ENCODE measurements around the gene CCDC12. TPM values are rescaled to one million over a fixed set of nuclear protein-coding genes. Genes with fewer than 3 reads are reported as not detected.
A peak's percentile ranks its signal among the peaks of the same experiment; 100 is the strongest.

CCDC12 gene
- total RNA-seq, 1 donor from 2014 or later = 41.4 TPM

GRCh38 chr3:46881596-46882376 is 94.8 kb downstream of the CCDC12 start:
- no peak for TF ChIP-seq CTCF (IDR thresholded peaks at IDR 0.05; ENCODE audit: partially characterized antibody, unreplicated experiment)
- H3K27me3 Mint-ChIP-seq (ENCODE audit: unreplicated experiment) = peaks cover 17% of the 10 kb centered on the region
- peak overlapping the region; percentile 73 for H3K4me3 Mint-ChIP-seq (ENCODE audit: unreplicated experiment)
- no peaks in the 10 kb centered on the region for H3K9me3 Mint-ChIP-seq (ENCODE audit: unreplicated experiment)
- DNase-seq = peak; percentile 57
- H3K4me1 Mint-ChIP-seq (ENCODE audit: low read depth, unreplicated experiment) = peaks cover 1% of the 10 kb centered on the region
- no peak overlapping the region for H3K27ac Mint-ChIP-seq (ENCODE audit: unreplicated experiment)
- no peaks in the 10 kb centered on the region for H3K36me3 Mint-ChIP-seq (ENCODE audit: unreplicated experiment)

GRCh38 chr3:46880884-46881595 is 95.5 kb downstream of the CCDC12 start:
- no peak overlapping the region for H3K4me3 Mint-ChIP-seq (ENCODE audit: unreplicated experiment)
- DNase-seq = no peak
- H3K27ac Mint-ChIP-seq (ENCODE audit: unreplicated experiment) = no peak overlapping the region
- peaks cover 17% of the 10 kb centered on the region for H3K27me3 Mint-ChIP-seq (ENCODE audit: unreplicated experiment)
- peaks cover 1% of the 10 kb centered on the region for H3K4me1 Mint-ChIP-seq (ENCODE audit: low read depth, unreplicated experiment)
- TF ChIP-seq CTCF (IDR thresholded peaks at IDR 0.05; ENCODE audit: partially characterized antibody, unreplicated experiment) = no peak
- no peaks in the 10 kb centered on the region for H3K9me3 Mint-ChIP-seq (ENCODE audit: unreplicated experiment)
- H3K36me3 Mint-ChIP-seq (ENCODE audit: unreplicated experiment) = no peaks in the 10 kb centered on the region

GRCh38 chr3:46878781-46879436 is 97.6 kb downstream of the CCDC12 start:
- H3K9me3 Mint-ChIP-seq (ENCODE audit: unreplicated experiment) = no peaks in the 10 kb centered on the region
- no peak overlapping the region for H3K4me3 Mint-ChIP-seq (ENCODE audit: unreplicated experiment)
- DNase-seq = no peak
- TF ChIP-seq CTCF (IDR thresholded peaks at IDR 0.05; ENCODE audit: partially characterized antibody, unreplicated experiment) = no peak
- no peak overlapping the region for H3K27ac Mint-ChIP-seq (ENCODE audit: unreplicated experiment)
- peaks cover 8% of the 10 kb centered on the region for H3K27me3 Mint-ChIP-seq (ENCODE audit: unreplicated experiment)
- H3K36me3 Mint-ChIP-seq (ENCODE audit: unreplicated experiment) = no peaks in the 10 kb centered on the region
- H3K4me1 Mint-ChIP-seq (ENCODE audit: low read depth, unreplicated experiment) = no peaks in the 10 kb centered on the region

GRCh38 chr3:46877406-46878125 is 99.0 kb downstream of the CCDC12 start, which contains the start of gene PTH1R:
TSS of gene PTH1R (plus strand) at chr3:46877721. CDS start at chr3:46883560, 5,839 bp downstream.
- Mint-ChIP-seq H3K4me1 (ENCODE audit: low read depth, unreplicated experiment) (no peaks in the 10 kb centered on the region), H3K27me3 (ENCODE audit: unreplicated experiment) (peaks cover 10% of the 10 kb centered on the region), H3K9me3 (ENCODE audit: unreplicated experiment) (peaks cover 2% of the 10 kb centered on the region), H3K36me3 (ENCODE audit: unreplicated experiment) (no peaks in the 10 kb centered on the region), H3K27ac (ENCODE audit: unreplicated experiment) (no peak within 1 kb of the TSS), H3K4me3 (ENCODE audit: unreplicated experiment) (no peak within 1 kb of the TSS)
- DNase-seq = no peak
- no peak for TF ChIP-seq CTCF (IDR thresholded peaks at IDR 0.05; ENCODE audit: partially characterized antibody, unreplicated experiment)
